HG02943 (cell line): ENCODE measurements around the gene CDIPT.
"Not testable (repeated sequence)": the region's sequence is repeated elsewhere in the genome, so short reads cannot be mapped to it uniquely, and the experiment has no call there.

Experiments
- ATAC-seq: cut with Tn5 transposase; IDR thresholded peaks from one replicate; pipeline ENCODE4 v1.9.1; 2021; ENCODE audit warnings: mild to moderate bottlenecking, low read depth, moderate library complexity; ENCODE audit not compliant: unreplicated experiment

The CDIPT gene, protein sequence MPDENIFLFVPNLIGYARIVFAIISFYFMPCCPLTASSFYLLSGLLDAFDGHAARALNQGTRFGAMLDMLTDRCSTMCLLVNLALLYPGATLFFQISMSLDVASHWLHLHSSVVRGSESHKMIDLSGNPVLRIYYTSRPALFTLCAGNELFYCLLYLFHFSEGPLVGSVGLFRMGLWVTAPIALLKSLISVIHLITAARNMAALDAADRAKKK

DNA sequence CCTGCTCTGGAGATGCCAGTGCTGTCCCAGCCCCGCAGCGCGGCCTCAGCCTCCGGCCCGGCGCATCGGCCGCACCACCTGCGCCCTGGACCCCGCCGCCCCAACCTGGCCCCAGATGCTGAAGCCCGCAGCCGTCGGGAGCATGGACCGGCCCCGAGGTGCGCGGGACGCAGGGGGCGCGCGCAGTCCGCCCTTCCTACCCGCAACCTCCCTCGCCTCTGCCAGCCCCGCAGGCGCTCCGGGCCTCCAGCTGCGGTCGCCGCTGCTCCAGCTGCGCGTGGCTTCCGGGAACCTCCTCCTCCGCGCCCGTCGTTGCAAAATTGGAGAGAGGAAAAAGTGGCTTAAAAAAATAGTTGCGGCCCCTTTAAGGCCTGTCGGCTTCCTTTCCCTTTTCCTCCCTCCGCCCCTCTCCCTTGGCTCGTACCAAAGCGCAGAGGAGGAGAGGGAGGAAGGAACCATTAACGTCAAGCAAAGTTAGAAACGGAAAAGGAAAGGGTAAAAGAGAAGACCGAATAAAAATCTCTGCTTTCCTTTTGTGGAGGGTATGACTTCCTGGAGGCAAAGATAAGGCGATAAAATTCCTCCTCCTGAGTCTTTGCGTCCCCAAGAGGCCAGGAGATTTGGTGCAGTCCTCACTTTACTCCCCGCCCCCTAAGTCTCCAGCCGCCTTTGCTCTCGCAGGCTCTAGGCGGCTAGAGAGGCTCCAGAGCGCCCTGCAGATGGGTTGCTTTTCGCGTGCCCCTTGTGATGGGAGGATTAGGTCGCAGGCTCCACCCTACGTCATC, at the start of gene CDIPT:
CDIPT (minus strand) TSS at position 343 of the 785 bp plus-strand sequence. CDS start 369 bp downstream, outside the sequence.
- peak; percentile 94 for ATAC-seq

DNA sequence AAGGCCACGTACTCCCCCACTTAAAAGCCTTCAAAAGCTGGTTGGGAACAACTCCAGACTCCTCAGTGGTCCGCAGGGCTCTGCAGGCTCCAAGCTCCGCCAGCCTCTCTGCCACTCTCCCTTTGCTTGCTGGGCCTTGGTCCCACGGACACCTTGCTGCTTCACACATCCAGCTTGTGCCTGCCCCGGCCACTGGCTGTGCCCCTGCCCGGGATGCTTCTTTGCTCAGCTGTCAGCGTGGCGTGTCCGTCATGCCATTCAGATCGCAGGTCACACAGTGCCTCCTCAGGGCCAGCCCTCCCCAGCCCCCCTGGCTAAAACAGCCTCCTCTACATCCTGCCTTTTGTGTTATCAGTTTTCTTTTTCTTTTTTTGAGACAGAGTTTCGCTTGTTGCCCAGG, 49.1 kb upstream of the CDIPT start:
- no peak for ATAC-seq

- no peak for ATAC-seq
These were observed 48.6 kb upstream of the CDIPT start for GRCh38 chr16:29911676-29912010.

DNA sequence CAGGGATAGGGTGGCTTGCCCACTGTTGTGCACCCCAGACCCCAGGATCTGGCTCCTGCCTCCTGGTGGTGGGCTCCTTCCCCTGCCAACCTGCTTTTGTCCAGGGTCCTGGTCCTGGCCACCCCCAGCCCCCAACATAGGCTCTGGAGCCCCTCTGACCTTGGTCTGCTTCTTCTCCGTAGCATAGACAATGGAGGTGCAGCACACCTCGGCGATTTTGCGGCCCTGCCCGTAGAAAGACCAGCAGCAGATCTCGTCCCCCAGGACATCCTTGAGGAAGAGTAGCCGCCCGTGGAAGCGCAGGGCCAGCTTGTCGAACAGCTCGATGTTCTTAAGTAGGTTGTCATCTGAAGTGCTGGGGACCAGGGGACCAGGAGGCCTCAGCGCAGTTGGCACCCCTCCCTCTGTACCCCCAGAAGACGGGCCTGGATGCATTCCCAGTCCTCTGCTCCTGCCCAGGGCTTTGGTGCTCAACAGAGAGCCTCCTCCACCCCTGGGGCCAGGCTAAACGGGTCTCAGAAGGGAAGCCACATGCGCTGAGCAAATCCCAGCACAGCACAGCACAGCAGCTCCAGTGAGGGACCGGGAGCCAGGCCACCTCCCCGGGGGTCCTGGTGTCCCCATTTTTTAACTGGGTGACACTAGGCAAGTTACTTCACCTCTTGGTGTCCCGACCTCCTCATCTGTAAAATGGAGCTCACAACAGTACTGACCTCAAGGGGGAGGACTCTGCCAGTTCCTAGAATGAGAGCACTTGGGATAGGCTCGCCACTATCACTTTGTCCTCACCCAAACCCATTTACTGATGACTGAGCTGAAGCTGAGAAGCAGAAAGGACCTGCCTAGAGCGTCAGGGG, 48.0 kb upstream of the CDIPT start:
- no peak for ATAC-seq

GRCh38 chr16:29909851-29910250, 46.8 kb upstream of the CDIPT start:
- ATAC-seq: not testable (repeated sequence)

GRCh38 chr16:29909391-29909790, 46.4 kb upstream of the CDIPT start:
- no peak for ATAC-seq

DNA sequence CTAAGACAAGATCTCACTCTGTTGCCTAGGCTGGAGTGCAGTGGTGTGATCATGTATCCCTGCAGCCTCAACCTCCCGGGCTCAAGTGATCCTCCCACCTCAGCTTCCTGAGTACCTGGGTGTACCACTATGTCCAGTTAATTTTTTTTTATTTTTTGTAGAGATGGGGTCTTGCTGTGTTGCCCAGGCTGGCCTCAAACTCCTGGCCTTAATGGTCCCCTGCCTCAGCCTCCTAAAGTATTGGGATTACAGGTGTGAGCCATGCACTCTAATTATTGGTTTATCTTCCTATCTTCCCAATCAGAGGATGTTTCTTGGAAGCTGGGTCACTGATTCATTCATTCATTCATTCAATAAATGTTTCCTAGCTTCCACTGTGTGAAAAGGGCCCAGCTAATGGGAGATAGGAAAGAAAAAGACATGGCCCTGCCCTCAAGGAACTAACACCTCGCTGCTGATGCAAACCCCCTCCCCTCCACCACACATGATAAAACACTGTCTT, 45.7 kb upstream of the CDIPT start:
- no peak for ATAC-seq

GRCh38 chr16:29907973-29908372, 44.9 kb upstream of the CDIPT start:
- ATAC-seq: no peak

- ATAC-seq: no peak
These were observed 43.7 kb upstream of the CDIPT start for GRCh38 chr16:29906520-29907244.

DNA sequence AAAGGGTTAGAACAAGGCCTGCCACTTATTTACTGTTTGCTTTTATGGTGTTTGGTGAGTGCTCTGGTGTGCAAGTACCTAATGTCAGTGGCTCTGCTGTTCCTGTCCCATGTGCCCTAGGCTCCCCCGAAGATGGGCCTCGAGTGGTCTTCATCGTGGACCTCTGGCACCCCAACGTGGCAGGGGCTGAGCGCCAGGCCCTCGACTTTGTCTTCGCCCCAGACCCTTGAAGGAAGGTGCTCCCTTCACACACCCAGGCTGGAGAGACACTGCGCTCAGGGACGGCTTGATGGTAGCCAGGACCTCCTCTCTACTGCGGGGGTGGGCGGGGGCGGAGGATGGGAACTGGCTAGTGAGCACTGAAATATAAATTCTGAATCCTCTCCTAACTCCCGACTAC, 42.6 kb upstream of the CDIPT start:
- ATAC-seq: no peak

DNA sequence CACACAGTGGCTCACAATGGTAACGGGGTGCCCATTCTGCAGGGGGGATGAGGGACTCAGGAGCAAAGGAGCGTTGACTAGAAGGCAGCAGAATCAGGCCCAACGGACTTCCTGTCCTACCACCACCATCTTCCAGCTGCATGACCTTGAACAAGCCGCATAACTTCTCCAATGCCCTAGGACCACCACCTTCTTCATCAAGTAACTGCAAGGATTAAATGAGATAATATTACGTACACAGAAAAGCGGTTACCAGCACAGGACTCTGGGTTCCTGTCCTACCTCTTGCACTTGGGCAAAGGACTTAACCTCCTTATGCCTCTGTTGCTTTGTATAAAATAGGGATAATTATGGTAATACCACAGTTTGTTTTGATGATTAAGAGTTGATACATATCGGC, 41.9 kb upstream of the CDIPT start:
- no peak for ATAC-seq

GRCh38 chr16:29903590-29903989, 40.6 kb upstream of the CDIPT start:
- ATAC-seq: no peak

- no peak for ATAC-seq
These were observed 38.5 kb upstream of the CDIPT start for GRCh38 chr16:29901607-29901945.

DNA sequence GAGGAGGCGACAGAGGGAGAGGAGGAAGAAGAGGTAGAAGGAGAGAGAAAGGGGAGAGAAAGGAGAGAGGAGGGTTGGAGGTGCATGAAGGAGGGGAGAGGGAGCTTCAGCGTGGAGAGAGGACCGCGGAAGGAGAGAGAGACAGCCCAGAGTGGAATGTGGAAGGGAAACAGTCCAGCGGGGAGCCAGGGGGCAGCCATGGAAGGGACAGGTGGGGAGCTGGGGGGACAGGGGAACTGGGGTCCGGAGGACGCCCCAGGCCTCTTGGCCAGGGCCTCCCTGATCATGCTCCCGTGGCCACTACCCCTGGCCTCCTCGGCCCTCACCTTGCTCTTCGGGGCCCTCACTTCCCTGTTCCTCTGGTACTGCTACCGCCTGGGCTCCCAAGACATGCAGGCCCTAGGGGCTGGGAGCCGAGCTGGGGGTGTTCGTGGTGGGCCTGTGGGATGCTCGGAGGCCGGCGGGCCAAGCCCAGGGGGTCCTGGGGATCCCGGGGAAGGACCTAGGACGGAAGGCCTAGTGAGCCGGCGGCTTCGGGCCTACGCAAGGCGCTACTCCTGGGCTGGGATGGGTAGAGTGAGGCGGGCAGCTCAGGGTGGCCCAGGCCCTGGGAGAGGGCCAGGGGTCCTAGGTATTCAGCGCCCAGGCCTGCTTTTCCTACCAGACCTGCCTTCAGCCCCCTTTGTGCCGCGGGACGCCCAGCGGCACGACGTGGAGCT, 38.0 kb upstream of the CDIPT start:
- no peak for ATAC-seq

DNA sequence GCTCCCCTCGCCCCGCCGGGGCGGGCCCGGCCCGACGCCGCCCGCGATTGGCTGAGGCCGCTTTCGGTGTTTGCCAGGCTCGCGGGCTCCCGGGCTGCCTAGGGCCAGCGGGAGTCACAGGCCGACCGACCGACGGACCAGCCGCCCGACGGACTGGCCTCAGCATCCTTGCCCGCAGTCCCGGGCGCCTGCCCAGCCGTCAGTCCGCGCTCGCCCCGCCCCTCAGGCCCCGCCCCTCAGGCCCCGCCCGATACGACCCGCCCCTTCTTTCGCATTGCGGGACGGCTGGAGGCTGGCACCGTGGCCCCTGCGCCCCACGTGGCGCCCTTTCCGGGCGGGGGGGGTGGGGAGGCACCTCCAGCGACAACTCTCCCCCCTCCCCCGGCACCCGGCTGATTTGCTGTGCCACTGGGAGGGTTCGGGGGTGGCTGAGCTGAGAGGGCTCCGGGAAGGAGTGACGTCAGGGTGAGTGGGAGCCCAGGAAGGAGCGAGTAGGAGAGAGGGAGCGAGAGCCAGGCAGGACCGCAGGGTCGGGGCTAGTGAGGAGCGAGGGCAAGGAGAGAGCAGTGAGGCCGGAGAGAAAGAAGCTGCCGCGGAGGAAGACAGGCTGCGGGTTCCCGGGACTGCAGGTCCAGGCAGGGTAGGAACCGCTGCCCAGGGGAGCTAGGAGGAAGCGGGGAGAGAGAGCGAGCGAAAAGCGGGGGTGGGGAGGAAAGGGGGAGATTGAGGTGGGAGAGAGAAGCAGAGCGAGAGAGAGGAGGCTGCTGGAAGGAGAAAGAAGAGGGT, 37.3 kb upstream of the CDIPT start, which contains the start of gene ASPHD1:
ASPHD1 (plus strand) TSS at position 387 of the 786 bp plus-strand sequence. CDS start 484 bp downstream, outside the sequence.
- no peak for ATAC-seq

DNA sequence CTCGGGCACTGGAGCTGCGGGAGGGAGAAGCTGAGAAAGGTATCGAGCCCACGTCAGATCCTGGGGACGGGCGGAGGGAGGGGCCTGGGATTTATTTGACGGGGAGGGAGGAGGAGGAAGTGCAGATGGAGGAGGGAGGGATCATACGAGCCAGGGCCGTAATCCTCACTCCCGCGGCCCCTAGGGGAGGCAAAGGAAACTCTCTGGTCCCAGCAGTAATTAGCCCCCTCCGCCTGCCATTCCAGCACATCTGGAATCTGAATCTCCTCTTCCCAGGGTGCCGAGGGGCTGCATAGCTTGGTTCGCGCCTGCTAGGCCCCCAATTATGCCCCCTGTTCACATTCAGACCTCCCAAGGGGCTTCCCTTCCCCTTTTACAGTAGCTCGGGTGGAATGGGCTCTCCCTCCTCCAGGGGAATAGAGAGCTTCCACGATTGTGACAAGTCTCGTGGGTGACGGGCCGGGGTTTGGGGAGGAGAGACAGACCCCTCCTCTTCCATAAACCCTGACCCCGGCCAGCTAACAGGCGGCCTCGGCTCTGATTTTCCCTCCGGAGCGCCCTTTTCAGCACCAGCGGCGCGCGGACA, 36.6 kb upstream of the CDIPT start, which contains the start of gene SEZ6L2:
SEZ6L2 (minus strand) TSS at position 35 of the 586 bp plus-strand sequence. CDS start 531 bp downstream, outside the sequence.
- no peak for ATAC-seq

DNA sequence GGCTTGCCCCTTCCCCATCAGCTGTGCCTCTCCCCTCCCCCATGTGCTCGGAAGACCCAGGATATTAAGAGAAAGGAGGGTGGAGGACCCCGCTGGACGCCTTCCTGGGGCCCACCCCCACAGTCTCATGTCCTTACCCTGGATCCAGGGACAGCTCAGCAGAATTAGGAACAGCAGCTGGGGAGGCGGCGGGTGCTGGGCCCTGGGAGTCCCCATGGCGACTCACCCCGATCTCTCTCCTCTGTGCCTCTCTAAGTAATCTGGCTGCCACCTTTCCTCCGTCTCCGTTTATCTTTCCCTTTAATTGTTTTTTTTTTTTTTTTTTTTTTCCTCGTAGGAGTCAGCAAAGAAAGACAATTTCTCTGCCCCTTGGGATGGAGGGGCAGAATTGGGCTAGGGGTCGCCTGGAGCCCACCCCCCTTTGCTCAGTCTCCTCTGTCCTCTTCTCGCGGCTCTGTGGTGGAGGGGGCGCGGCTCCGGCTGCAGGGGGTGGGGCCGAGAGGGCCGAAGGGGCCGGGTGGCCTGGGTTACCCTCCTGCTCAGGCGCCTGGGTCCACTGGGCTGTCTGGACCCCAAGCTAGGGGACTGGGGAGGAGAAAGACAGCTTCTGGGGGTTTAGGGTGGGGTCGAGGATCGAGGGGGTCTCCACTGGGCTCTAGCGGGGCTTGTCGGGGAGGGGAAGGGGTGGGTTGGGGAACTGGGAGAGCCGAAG, 35.9 kb upstream of the CDIPT start:
- no peak for ATAC-seq
